UCSD-AML1 (cell line): Measurements from ENCODE around the gene RIPOR3.
A peak's percentile ranks its signal among the peaks of the same experiment; 100 is the strongest.
"Not testable (repeated sequence)": the region's sequence is repeated elsewhere in the genome, so short reads cannot be mapped to it uniquely, and the experiment has no call there.

ENCODE experiments used
- DNase-seq: peaks from one replicate; lab custom pipeline; 2025; ENCODE audit not compliant: unreplicated experiment; lab: John Stamatoyannopoulos, UW

Gene RIPOR3

DNA sequence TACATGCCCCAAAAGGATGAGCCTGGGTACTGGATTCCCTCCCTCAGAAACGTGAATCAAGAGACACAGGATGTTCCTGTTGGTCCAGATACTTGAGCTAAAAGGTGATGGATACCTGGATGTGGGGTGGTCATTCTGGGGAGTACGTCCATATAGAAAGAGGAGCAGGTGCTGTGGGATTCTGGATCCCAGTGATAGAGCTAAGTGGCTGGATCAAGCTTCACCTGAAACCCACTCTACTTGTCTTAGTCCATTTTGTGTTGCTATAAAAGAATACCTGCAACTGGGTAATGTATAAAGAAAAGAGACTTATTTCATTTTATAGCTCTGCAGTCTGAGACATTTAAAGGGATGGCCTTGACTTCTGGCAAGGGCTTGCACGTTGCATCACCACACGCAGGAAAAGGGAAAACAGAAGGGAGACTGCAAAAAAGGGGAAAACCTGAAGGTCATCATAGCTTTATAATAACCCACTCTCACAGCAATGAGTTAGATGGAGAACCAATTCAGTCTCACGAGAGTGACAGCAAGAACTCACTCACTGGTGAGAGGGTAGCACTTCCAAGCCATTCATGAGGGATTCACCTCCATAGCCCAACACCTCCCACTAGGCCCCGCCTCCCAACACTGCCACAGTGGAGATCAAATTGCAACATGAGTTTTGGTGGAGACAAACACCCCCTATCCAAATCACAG, 31.2 kb downstream of the RIPOR3 start:
- DNase-seq, result no peak

DNA sequence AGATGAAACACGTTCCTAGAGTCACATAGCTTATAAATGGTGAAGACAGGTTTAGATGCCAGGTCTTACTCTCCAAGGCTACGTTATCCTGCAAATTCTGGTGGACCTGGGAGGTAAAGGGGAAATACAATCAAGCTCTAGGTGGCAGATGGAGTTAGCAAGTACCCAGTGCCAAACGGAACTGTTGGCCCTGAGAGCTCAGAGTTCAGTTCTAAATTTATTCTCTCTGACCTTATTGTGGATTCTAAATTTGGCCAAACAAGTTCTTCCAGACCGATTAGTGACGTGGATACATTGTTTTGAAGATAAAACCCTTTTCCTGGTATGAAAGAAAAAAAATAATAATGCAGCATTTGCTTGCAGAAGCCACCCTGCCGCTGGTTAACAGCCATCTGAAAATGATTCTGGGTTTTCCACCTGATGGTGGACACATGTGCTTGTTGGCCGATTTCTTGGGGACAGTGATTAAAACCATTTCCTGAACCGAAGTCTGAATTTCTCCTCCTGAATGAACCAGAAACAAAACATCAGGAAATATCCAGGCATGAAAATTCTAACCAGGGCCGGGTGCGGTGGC, 32.5 kb downstream of the RIPOR3 start:
- no peak for DNase-seq

DNA sequence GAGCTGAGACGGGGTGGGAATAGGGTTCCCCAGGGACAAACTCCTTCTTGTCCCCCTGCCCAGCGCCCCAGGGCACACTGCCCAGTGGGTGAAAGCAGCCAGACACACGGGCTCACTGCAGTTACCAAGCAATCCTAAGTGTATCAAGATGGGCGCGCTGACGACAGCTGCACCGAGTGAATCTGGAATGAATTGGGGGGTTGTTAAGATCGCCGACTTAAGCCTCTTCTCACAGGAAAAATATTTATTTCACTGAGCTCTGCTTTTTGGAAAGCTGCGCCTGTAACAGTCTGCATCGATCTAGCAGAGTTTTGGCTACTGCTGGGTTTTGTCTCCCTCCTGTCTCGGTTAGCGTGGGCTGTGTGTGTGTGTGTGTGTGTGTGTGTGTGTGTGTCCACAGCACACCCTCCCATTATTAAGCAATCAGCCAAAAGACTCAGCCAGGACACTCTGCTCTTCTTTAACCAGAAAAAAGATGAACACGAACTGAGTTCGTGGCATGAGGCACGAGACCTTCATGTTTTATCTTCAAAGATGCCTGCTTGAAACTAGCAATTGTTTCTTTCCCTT, 35.9 kb downstream of the RIPOR3 start:
- no peak for DNase-seq

DNA sequence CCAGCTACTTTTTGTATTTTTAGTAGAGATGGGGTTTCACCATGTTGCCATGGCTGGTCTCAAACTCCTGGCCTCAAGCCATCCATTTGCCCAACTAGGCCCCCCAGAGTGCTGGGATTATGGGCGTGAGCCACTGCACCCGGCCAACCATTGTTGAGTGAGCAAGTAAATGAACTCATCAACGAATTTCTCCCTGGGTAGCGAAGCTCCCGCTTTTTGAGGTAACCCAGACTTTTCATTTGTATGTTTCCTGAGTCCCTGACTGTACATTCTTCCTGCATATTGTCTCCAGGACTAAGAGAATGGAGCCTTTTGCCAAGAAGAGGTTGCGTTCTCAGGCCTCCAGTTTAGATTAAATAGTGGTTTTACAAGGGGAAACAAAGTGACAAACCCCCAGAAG, 36.4 kb downstream of the RIPOR3 start:
- DNase-seq, result no peak

DNA sequence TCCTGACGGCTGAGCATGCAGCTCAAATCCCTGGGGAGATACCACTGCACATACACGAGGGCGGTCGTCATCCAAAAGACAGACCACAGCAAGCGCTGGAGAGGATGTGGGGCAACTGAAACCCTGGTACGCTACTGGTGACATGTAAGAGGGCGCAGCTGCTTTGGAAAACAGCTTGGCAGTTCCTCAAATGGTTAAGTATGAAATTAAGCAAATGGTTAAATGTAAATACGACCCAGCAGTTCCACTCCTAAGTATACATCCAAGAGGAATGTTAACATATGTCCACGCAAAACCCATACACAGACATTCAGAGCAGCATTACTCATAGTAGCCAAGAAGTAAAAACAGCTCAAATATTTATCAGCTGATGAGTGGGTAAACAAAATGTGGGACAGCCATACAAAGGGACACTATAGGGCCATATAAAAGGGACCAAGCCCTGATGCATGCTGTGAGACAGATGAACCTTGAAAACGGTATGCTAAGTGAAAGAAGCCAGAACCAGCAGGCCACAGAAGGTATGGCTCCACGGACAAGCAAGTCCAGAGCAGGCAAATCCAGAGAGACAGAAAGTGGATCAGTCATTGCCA, 38.5 kb downstream of the RIPOR3 start:
- DNase-seq, result no peak

DNA sequence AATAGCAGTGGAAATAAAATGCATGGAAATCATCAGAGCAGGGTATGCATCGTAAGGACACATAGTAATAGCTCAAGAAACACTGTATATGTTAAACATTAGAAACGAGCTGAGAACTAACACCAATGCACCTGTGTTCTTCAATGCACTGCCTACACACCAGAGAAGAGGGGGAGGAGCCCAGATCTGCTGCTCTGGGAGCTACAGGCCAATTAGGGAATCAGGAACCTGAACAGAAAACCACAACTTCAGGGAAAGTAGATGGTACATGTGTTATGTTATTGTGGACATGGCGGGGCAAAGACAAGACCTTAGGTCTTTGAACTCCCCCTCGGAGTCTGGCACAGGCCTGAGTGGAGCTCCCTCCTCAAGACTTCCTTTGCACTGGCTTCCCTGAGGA, 39.7 kb downstream of the RIPOR3 start:
- DNase-seq, result no peak

DNA sequence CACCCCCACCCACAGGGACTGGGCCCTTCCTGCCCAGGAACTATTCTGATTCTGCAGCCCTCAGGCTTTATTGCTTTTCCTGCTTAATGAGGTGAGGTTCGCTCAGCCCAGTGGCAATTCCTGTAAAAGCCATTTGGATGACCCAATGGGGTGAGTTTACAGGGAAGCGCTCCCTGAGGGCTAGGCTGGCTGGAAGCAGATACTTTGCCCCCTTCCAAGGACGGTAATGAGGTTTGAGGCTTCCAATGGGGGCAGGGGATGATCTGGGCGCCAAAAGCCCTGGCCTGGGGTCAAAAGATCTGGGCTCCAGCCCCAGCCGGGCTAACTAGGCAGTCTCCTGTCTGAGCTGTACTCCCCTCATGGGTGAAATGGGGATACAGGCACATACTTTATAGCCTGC, 41.8 kb downstream of the RIPOR3 start:
- DNase-seq, result no peak

DNA sequence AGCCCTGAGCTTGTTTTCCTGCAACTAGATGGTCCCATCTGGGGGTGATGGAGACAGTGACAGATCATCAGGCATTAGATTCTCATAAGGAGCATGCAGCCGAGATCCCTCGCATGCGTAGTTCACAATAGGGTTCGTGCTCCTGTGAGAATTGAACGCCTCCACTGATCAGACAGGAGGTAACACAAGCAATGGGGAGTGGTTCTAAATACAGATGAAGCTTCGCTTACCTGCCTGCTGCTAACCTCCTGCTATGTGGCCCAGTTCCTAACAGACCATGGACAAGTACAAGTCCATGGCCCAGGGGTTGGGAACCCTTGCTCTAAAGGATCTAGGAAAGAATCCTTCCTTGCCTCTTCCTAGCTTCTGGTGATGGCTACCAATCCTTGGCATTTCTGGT, 42.7 kb downstream of the RIPOR3 start:
- no peak for DNase-seq

DNA sequence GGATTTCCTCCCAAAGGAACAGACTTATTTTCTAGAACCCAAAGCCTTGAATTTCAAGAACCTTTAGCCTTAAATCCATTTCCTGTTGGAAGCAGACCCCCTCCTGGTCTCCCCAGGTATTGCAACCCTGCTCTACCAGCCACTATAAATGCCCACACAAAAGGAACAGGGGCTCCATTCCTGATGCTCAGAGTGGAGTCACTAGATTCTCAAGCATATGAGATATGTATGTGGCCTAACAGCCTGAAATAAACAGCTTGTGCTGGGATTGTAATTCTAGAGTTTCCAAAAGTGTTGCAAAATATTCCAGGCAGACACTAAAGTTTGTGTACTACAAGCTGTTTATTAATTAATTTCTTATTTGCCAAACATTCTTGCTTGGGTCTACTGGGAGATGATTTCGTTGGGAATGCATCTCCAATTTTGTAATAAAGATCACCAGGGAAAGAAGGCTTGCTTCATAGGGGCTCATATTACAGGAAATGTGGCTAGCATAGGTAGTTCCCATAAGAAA, 44.8 kb downstream of the RIPOR3 start:
- no peak for DNase-seq

DNA sequence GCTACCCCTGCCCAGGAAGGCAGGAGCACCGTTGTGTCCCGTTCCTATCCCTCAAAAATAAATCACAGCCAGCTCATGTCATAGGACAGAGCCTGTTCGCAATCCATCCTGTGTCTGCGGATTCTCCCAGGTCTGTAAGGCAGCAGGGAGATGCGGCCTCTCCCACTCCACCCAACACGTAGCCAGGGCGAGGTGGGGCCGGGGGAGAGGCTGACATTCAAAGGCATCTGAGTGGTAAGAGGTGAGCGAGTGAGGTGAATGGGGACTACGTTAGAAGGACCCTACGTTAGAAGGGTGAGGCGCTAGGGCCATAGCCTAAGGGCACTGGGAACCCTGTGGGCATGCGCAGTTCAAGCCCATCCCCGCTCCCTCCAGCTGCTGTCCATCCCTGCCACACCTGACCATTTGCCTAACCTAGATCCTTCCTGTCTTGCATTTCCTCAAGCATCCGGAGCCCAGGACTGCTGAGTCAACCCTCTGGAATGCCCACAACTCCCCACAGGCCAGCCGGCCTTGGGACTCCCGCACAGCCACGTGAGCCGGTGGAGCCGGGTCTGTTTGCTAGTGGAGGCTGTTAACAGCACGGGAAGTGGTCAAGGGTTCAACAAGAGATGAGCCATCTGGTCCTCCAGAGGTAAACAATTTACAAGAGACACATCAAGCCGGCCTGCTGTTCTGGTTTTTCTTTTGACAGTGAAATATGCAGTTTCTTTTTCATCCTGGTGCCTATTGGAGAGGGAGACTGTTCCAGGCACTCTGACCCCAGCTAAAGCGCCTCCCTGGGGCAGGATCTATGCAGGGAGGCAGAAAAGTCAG, 45.9 kb downstream of the RIPOR3 start:
- no peak for DNase-seq

DNA sequence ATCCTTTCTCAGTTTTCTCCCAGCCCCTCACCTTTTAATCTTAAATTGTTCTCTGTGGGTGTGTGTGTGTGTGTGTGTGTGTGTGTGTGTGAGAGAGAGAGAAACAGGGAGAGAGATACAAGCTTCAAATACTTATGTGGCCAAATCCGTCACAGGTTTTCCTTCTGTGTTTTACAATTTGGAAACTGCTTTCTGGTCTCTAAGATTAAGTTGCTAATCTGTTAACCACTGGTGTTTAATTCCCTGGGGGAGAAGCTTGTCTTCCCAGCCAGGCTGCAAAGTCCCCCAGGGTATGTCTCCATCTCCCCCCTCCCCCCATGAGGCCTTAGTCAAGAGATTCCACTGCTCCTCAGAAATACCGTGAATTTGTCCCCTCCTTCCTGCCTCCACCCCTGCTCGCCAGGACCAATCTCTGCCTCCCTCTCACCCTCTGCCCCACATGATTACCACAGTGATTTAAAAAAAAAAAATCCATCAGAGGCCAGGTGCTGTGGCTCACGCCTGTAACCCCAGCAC, 49.0 kb downstream of the RIPOR3 start:
- no peak for DNase-seq

DNA sequence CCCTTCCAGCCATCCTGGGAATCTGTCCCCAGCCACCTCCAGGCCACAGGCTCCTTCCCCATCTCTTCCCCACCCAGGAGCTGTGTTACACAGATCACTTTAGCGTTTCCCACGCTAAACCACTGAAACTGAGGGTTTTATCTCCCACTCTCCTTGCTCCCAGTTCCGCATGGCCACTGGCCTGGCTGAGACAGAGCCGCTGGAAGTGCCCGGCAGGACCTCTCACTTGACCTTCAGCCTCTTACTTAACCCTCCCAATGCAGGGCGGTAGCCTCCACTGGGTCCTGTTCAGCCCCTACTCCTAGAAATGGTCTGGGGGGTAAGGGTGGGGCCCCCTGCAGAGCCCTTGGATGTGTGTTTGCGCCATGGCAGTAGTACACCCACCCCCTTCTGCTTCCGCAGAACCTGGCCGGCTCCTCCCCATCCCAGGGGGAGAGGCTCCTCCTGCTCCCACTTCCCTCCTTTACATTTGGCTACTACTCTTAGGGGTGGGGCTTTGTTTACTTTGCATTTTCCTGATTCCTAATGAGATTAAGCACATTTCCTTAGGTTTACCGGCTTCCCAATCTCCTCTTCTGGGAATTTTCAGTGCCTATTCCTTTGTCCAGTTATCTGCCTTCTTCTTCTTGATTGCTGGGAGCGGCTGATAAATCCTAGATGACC, 49.6 kb downstream of the RIPOR3 start:
- not testable (repeated sequence) for DNase-seq

DNA sequence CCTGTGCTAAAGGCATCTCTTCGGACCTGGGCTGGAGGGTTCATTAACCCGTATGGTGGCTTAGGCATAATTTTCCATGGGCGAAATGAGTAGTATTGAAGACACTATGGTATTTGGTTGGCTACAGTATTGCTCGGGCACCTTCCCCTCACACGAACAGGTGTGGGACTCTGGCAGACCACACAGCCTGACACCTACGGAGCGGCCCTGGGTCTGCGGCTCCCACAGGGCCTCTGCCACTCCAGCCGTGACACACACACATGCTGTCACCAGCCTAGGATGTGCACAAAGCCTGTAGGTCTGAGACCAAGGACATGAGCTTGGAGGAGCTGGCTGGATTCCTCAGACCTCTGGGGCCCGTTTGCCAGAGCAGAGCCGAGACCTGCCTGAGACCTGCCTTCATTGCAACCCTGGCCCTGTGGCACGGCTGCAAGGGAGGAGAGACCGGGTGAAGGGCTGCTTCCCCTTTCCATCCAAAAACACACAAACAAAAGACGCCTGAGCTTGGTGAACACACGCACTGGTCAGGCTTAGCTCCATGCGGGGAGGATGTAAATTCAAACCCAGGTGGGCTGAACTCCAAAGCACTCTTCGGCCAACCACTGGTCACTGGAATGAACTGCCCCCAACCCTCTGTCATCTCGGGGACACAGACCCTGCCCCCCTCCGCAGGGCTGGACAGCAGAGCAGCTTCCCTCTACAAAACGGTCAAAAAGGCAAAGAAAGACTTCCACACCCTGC, 51.2 kb downstream of the RIPOR3 start:
- not testable (repeated sequence) for DNase-seq

DNA sequence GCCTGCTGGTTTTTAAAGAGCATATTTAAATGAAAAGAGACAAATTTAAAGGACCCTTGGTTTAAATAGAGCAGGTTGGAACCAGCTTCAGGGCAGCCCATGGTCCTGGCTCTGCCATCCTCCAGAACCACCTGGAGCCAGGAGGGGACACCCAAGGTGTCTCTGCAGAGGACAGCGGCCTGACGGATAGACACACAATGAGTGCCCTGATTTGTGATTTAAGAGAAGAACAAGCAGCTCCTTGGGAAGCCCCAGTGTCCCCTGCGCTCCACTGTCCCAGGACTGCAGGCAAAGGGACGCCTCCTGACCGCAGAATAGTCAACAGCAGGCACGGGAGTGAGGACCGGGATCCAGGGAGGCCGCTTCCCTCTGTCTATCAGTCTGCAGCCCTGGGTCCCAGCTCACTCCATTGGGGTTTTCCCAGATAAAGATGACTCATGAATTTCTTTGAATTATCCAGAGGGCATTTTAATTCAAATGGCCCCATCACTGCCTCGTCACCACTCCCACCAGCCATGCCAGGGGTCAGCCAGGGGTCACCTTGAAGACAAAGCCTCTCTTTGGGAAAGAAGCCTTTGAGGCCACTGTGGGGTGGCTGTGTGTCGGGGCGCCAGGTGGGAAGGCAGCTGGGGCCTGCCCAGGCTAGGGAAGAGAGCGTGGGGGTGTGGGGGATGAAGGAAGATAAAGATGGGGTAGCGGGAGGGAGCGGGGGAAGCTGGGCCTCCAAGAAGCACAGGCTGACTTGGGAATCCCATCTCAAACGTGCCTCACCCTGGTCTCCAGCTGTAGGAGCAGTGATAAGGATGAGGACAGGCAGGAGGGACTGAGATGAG, 53.1 kb downstream of the RIPOR3 start:
- not testable (repeated sequence) for DNase-seq

DNA sequence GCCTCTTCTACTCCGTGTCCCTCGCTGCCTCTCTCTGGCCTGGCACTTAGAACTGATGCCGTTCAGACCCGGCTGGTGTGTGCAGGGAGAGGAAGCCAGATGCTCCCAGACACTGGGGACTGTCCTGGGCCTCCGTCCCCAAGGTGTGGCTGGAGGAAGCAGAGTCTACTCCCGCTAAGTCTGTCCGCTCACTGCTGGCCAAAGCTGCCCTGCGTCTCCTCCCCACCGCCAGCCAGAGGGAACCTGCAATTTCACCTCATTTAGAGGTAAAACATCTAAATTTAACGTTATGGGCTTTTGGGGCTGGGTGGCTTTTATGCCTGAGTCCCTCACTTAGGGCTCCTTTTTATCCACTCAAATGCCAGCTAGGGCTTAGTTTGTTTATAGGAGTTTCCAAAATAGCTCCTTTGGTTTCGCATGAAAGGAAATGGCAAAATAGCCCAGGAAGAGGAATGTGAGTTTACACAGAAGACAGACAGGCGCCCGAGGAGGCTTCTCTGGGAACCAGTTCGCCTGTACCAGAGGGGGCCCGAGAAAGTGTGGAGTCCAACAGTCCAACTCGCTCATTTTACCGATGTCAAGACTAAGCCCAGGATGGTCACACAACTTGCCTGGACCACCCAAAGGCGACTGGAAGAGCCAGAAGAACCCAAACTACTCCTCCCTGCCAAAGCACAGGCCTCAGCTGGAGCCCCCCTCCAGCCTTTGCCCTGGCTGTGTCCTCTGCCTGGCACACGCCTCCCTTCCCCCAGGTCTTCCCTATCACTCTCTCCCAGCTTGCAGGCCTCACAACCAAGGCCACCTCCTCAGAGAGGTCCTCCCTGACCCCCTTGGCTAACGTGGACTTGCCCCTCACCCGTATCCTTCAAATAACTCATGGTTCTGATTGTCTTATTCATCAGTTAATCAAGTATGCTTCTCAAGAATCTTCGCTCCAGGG, 54.5 kb downstream of the RIPOR3 start:
- DNase-seq, result no peak

DNA sequence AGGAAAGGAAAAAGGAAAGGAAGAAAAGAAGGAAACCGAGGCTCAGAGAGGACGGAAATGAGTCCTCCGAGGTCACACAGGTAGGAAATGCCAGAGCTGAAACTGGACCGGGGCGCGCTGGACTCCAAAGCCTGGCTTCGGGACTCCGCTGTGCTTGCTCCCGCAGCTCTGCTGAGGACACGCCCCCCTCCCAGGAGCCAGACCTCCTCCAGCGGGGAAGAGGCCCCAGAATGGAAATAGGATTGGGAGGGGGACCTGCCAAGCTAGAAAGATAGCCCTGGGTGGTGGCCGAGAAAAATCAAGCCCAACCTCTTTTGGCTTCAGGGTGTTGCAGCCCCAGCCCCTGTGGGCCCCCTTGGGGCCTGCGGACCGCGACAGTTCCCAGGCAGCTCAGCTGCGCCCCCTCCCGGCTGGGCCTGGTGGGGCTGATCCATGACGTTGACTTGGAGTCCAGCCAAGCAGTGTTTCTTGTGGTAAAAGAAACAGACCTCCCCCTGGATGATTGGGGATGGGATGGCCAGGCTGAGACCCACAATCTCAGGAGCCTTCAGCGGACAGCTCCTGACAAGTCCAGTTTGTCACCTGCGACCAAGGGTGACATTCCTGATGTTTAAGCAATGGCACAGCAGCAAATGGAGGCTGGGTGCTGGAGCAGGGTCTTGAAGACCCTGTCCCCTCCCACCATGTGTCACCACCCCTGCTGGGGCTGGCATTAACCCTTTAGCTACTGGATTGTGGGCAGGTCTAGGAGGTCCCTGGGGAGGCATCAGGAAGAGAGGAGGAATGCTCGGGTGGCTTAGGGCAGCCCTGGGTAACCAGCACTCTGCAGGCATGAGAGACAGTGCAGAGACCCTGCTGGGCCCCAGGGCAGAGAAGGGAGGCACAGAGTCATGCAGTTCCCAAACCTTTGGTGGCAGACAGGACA, 55.4 kb downstream of the RIPOR3 start:
- peak; percentile 71 for DNase-seq
